Astrocyte (in vitro differentiated cells and primary cell): Measurements from ENCODE around the gene SPACA1.

Experiments
- CTCF ChIP-seq: IDR thresholded peaks from 2 replicates; pipeline ENCODE4 v1.5.1; 2011; ENCODE audit warnings: low read depth, mild to moderate bottlenecking, inconsistent platforms, low read length, moderate library complexity; ENCODE audit not compliant: insufficient read depth
- EZH2 ChIP-seq: IDR thresholded peaks from 2 replicates; pipeline ENCODE4 v1.6.1; 2012; ENCODE audit warnings: mild to moderate bottlenecking, low read length, inconsistent platforms; ENCODE audit not compliant: insufficient read depth

- TF ChIP-seq CTCF, result no peak
- no peak for TF ChIP-seq EZH2
These were observed 38.8 kb upstream of the SPACA1 start for GRCh38 chr6:88008831-88009231.
